Esophagus squamous epithelium (tissue), 4 donors: ENCODE measurements around the gene SPRR4.

Experiments used
- POLR2A ChIP-seq, 4 donors: fragments of 450-650 bp; IDR thresholded peaks; one replicate each; pipeline ENCODE4 v1.6.1; 2017; ENCODE audit warnings: antibody characterized with exemption in 4 of 4, mild to moderate bottlenecking in 4 of 4, moderate library complexity in 3 of 4
- TF ChIP-seq, protein P1 (sequence below), 6 experiments: fragments of 450-650 bp in 4 of 6; fragments of 200-600 bp in 2 of 6; sonication (generic) in 2 of 6; IDR thresholded peaks; one replicate each; pipeline ENCODE4 v1.5.1; 2016 to 2019; ENCODE audit warnings: antibody characterized with exemption in 6 of 6, mild to moderate bottlenecking in 4 of 6, moderate library complexity in 4 of 6

- TF ChIP-seq, protein P1, sequence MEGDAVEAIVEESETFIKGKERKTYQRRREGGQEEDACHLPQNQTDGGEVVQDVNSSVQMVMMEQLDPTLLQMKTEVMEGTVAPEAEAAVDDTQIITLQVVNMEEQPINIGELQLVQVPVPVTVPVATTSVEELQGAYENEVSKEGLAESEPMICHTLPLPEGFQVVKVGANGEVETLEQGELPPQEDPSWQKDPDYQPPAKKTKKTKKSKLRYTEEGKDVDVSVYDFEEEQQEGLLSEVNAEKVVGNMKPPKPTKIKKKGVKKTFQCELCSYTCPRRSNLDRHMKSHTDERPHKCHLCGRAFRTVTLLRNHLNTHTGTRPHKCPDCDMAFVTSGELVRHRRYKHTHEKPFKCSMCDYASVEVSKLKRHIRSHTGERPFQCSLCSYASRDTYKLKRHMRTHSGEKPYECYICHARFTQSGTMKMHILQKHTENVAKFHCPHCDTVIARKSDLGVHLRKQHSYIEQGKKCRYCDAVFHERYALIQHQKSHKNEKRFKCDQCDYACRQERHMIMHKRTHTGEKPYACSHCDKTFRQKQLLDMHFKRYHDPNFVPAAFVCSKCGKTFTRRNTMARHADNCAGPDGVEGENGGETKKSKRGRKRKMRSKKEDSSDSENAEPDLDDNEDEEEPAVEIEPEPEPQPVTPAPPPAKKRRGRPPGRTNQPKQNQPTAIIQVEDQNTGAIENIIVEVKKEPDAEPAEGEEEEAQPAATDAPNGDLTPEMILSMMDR (IDR thresholded peaks at IDR 0.05) = no peak
- no peak for TF ChIP-seq POLR2A (IDR thresholded peaks at IDR 0.05)
These were observed 30.9 kb downstream of the SPRR4 start, which contains the start of gene SPRR3 for GRCh38 chr1:153001382-153001781.
